ENCODE measurements around the gene EDC3.

Gene EDC3

GRCh38 chr15:74585191-74585590 lies 110.6 kb downstream of the EDC3 start:
- no peak overlapping the region for H3K4me2 ChIP-seq (ENCODE audit: low read length)
- no peak overlapping the region for H3K4me3 ChIP-seq (ENCODE audit: low read length)
- peaks cover 10% of the 10 kb centered on the region for H3K4me1 ChIP-seq (ENCODE audit: control insufficient read depth, insufficient read depth, low read length)
- no peak overlapping the region for H3K9ac ChIP-seq (ENCODE audit: low read depth, low read length)
- H3K9me3 ChIP-seq (replicated peaks; ENCODE audit: low read length) = no peaks in the 10 kb centered on the region
- H3K36me3 ChIP-seq (ENCODE audit: insufficient read depth, low read length) = peaks cover under 1% of the 10 kb centered on the region
- H3K27me3 ChIP-seq (ENCODE audit: control insufficient read depth, insufficient read depth, low read length) = no peaks in the 10 kb centered on the region

DNA sequence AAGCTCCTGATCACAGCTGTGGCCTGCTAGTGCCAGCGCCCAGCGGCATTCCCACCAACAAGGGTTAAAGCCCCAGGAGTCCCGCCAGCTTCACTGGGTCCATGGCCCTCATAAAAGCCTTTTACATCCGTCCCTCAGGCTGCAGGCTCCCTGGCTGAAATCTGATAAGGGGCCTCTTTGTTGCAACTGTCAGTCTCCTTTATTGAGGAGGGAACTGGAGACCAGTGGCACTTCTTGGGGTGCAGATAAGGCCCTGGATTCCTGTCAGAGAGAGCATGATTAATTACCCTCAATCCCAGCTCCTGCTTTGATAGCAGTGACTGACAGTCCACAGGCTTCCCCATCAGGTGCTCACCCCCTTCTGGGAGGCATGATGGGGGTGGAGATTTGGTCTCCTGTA lies 111.0 kb downstream of the EDC3 start:
- Histone ChIP-seq H3K27me3 (ENCODE audit: control insufficient read depth, insufficient read depth, low read length) (no peaks in the 10 kb centered on the region), H3K4me1 (ENCODE audit: control insufficient read depth, insufficient read depth, low read length) (peaks cover 10% of the 10 kb centered on the region), H3K4me2 (ENCODE audit: low read length) (no peak overlapping the region), H3K9ac (ENCODE audit: low read depth, low read length) (no peak overlapping the region), H3K4me3 (ENCODE audit: low read length) (no peak overlapping the region), H3K9me3 (replicated peaks; ENCODE audit: low read length) (no peaks in the 10 kb centered on the region), H3K36me3 (ENCODE audit: insufficient read depth, low read length) (no peaks in the 10 kb centered on the region)

DNA sequence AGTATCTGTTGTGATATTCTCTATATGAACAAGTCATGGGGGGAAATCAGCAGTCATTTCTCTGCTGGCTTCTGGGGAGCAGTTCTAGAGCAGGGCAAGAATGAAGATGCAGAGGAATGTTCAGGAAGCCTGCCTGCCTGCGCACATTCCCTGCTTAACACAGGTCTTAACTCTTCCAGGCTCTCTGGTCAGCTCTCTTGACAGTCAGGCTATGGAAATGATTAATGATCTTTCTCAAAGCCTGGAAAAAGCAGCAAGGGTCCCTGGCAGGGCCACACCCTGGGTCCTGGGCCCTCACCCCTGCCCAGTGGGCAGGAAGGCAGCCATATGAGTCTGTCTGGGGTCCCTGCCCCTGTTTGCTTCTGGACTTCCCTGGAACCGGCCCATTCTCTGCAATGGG lies 111.6 kb downstream of the EDC3 start:
- Histone ChIP-seq H3K4me3 (ENCODE audit: low read length) (no peak overlapping the region), H3K4me1 (ENCODE audit: control insufficient read depth, insufficient read depth, low read length) (peaks cover 8% of the 10 kb centered on the region), H3K4me2 (ENCODE audit: low read length) (no peak overlapping the region), H3K9ac (ENCODE audit: low read depth, low read length) (no peak overlapping the region), H3K9me3 (replicated peaks; ENCODE audit: low read length) (no peaks in the 10 kb centered on the region), H3K36me3 (ENCODE audit: insufficient read depth, low read length) (no peaks in the 10 kb centered on the region), H3K27me3 (ENCODE audit: control insufficient read depth, insufficient read depth, low read length) (no peaks in the 10 kb centered on the region)

Measured in skeletal muscle satellite cell (primary cell).